Suppressor macrophage (primary cell): Measurements from ENCODE around the gene KRTAP4-1.
"Not testable (repeated sequence)": the region's sequence is repeated elsewhere in the genome, so short reads cannot be mapped to it uniquely, and the experiment has no call there.

Source experiments
- DNase-seq, 4 experiments: peaks; one replicate each; pipeline ENCODE4 v3.0.0-alpha.2; 2020 to 2022

KRTAP4-1 gene

GRCh38 chr17:41171886-41172285 lies 12.8 kb downstream of the KRTAP4-1 start:
- DNase-seq = no peak

DNA sequence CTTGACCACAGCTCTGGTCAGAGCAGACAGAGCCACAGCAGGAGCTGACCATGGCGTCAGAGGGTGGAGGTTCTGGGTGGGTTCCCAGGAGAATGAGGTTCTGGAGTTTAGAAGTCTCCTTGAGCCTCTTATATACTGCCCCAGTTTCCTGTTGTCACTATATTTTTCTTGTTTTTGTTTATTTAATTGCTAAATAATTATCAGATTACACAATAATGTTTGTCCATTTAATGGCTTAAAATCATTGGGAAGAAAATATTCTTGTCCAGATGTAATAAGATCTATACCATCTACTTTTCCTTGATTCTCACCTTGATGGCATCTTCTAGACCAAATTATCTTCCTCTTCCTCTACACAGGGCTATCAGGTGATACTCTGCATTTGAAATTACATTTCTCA lies 16.6 kb downstream of the KRTAP4-1 start, which contains the start of gene KRTAP4-3:
Gene KRTAP4-3, minus strand, starts transcription at position 101 of the 400 bp plus-strand sequence. Its CDS starts 49 bp downstream, at position 52.
- no peak for DNase-seq

DNA sequence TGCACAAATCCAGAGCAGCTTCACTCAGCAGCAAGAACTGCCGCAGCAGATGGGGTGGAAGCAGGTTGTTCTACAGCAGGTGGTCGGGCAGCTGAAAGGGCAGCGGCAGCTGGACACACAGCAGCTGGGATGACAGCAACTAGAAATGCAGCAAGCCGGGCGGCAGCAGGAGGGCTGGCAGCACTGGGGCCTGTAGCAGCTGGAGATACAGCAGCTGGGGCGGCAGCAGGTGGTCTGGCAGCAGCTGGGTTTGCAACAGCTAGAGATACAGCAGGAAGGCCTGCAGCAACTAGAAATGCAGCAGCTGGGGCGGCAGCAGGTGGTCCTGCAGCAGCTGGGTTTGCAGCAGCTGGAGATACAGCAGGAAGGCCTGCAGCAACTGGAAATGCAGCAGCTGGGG lies 17.1 kb downstream of the KRTAP4-1 start:
- no peak for DNase-seq

GRCh38 chr17:41163828-41164227 lies 20.9 kb downstream of the KRTAP4-1 start:
- no peak for DNase-seq

DNA sequence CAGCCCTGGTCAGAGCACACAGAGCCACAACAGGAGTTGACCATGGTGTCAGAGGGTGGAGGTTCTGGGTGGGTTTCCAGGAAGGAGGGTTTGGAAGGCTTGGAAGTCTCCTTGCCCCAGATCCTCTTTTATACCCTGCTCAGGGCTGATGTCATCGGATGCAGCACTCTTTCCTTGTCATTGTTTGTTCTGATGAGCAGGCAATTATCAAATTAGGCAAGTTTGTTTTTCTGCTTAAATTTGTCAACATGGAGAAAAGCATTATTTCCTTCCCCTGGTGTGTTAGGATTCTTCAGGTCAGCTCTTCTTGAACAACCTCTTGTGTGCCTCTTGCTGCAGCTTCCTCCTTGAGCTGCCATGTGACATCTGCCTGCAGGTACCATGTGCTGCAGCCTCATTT lies 24.1 kb downstream of the KRTAP4-1 start, which contains the start of gene KRTAP4-4:
Gene KRTAP4-4, minus strand, starts transcription at position 101 of the 400 bp plus-strand sequence. Its CDS starts 57 bp downstream, at position 44.
- no peak for DNase-seq

- not testable (repeated sequence) for DNase-seq
Measured at GRCh38 chr17:41160190-41160589, 24.5 kb downstream of the KRTAP4-1 start.

GRCh38 chr17:41153856-41154255 lies 30.9 kb downstream of the KRTAP4-1 start:
- peak; percentile 15 to 61 (median 48) for DNase-seq

DNA sequence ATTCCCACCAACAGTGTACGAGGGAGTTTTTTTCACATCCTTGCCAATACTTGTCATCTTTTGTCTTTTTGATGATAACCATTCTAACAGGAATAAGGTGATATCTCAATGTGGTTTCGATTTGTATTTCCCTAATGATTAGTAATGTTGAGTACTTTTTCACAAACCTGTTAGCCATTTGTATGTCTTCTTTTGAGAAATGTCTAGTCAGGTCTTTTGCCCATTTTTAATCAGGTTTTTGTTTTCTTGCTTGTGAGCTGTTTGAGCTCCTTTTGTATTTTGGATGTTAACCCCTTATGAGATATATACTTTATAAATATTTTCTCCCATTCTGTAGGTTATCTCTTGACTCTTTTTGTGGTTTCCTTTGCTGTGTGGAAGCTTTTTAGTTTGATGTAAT lies 33.2 kb downstream of the KRTAP4-1 start:
- DNase-seq = no peak

DNA sequence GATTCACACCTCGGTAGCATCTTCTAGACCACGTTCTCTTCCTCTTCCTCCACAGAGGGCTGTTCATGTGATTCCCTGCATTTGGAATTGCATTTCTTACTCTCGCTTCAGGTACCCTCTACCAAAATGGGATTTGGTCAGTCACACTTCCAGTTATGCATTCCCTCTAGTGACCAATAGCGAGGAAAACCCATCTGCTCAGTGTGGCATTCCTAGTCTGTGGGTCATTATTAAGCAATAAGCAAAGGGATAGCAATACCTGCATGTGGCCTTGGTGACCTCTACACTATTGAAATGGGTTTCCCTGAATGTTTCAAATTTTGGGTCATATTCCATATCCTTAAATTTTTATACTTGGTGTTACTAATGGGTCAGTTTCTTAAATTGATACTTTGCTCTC lies 34.7 kb downstream of the KRTAP4-1 start:
- no peak for DNase-seq

DNA sequence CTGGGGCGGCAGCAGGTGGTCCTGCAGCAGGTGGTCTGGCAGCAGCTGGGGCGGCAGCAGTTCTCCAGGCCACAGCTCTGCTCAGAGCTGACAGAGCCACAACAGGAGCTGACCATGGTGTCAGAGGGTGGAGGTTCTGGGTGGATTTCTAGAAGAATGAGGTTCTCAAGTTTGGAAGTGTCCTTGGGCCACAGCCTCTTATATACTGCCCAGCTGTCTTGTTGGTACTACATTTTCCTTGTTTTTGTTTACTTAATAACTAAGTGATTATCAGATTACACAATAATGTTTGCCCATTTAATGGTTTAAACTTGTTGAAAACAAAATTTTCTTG lies 35.1 kb downstream of the KRTAP4-1 start, which contains the start of gene KRTAP4-5:
Gene KRTAP4-5, minus strand, starts transcription at position 174 of the 334 bp plus-strand sequence. Its CDS starts 58 bp downstream, at position 116.
- no peak for DNase-seq

GRCh38 chr17:41148971-41149651 lies 35.6 kb downstream of the KRTAP4-1 start:
- DNase-seq = not testable (repeated sequence)

GRCh38 chr17:41147531-41148204 lies 37.0 kb downstream of the KRTAP4-1 start:
- no peak for DNase-seq

GRCh38 chr17:41145261-41145660 lies 39.5 kb downstream of the KRTAP4-1 start:
- DNase-seq = no peak

DNA sequence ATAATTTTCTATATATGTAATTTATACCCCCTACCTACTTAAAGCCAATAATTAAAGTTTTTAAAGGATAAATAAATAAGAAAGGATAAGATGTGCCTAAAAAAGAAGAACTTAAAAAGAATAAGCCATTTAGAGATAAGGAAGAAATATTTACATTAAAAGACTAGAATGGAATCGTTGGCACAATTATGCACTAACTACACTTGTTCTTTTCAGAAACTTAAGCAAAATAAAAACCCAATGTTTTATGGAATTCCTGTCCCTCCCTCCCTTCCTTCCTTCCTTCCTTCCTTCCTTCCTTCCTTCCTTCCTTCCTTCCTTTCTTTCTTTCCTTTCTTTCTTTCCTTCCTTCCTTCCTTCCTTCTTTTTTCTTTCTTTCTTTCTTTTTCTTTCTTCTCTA lies 39.9 kb downstream of the KRTAP4-1 start:
- DNase-seq = no peak

- no peak for DNase-seq
Measured at GRCh38 chr17:41141361-41141760, 43.4 kb downstream of the KRTAP4-1 start.

- peak; percentile 20 to 49 (median 32) for DNase-seq
Measured at GRCh38 chr17:41140360-41141131, 44.2 kb downstream of the KRTAP4-1 start, which contains the start of gene KRTAP4-6. Gene KRTAP4-6, minus strand, starts transcription at chr17:41140544. Its CDS starts 57 bp downstream, at chr17:41140487.

DNA sequence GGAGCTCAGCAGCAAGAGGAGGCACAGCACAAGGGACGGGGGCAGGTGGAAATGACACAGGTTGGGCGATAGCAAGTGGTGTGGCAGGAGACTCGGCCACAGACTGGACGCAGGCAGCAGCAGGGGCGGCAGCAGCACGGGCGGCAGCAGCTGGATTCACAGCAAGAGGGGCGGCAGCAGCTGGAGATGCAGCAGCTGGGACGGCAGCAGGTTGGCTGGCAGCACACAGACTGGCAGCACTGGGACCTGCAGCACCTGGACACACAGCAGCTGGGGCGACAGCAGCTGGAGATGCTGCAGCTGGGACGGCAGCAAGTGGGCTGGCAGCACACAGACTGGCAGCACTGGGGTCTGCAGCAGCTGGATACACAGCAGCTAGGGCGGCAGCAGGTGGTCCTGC lies 44.8 kb downstream of the KRTAP4-1 start:
- not testable (repeated sequence) for DNase-seq
